GM12892 (cell line): ENCODE results near the gene ZBTB38.

Experiments
- POLR2A ChIP-seq: IDR thresholded peaks from 2 replicates; pipeline ENCODE4 v1.6.1; 2011; ENCODE audit warnings: low read depth, low read length, control low read depth
- POLR2AphosphoS5 ChIP-seq: IDR thresholded peaks from 2 replicates; pipeline ENCODE4 v1.6.1; 2011; ENCODE audit warnings: low read depth, low read length, control low read depth
- TAF1 ChIP-seq: IDR thresholded peaks from 2 replicates; pipeline ENCODE4 v1.6.1; 2011; ENCODE audit warnings: low read depth, mild to moderate bottlenecking, control low read depth, low read length, borderline replicate concordance

- TF ChIP-seq POLR2A (no peak), TAF1 (no peak), POLR2AphosphoS5 (no peak)
These were observed 29.7 kb downstream of the ZBTB38 start for GRCh38 chr3:141397996-141398395.
